GM19351 (cell line): Measurements from ENCODE around the gene SEC14L5.
A peak's percentile ranks its signal among the peaks of the same experiment; 100 is the strongest.
"Not testable (repeated sequence)": the region's sequence is repeated elsewhere in the genome, so short reads cannot be mapped to it uniquely, and the experiment has no call there.

ENCODE experiments used
- ATAC-seq: cut with Tn5 transposase; IDR thresholded peaks from one replicate; pipeline ENCODE4 v1.9.1; 2021; ENCODE audit warnings: mild to moderate bottlenecking, moderate library complexity; ENCODE audit not compliant: unreplicated experiment

Gene SEC14L5

DNA sequence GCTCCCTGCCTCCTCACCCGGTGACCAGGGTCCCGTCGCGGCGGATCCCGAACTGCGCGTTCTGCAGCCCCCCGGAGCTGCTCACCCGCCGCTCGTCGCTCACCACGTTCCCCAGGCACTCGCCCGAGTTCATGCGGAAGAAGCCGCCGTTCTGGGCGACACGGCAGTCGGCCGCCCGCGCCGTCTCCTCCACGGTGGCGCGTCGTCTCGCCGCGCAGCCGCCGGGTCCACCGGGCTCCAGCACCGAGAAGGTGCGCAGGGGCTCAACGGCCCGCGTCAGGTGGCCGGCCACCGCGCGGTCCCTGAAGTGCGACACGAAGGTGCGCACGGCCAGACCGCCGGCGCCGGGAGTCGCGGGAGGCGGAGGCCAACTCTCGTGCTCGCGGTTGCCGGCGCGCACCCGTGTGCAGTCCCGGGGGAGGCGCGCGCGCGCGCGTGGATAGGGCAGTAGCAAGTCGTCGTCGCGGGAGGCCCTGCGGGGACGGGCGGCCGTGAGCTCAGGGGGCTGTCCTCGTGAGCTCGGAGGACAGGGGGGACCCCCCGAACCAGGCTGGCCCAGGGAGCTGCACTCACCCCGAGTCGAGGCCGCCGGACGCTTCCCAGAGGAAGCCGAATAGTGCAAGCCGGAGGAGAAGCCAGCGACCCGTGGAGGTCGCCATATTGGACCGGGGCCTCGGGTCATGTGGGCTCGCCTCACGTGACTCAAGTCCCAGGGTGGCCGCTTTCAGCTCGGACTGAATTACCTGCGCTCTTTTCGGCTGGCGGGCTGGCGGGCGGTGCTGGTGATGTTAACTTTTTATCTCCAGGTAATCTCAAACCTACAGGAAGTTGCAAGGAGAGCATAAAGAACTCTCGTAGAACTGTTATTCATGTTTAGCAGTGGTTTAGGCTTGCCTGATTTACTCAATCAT is 75.4 kb downstream of the SEC14L5 start, which contains the start of gene NAGPA:
Gene NAGPA, minus strand, starts transcription at position 680 of the 911 bp plus-strand sequence. Its CDS starts 21 bp downstream, at position 659.
- peak; percentile 91 for ATAC-seq

DNA sequence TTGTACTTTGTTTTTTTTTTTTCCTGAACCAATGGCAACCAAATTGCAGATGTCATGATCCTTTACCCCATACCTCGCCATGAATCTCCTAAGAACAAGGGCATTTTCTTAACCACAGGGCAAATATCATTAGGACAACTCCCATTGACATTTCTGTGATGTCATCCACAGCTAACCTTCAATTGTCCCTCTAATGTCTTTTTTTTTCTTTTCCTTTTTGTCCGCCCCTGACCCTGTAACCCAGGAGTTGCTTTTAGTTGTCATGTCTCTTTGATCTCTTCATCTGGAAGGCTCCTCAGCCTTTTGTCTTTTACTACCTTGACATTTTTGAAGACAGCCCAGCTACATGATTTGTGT is 76.0 kb downstream of the SEC14L5 start:
- ATAC-seq: no peak

DNA sequence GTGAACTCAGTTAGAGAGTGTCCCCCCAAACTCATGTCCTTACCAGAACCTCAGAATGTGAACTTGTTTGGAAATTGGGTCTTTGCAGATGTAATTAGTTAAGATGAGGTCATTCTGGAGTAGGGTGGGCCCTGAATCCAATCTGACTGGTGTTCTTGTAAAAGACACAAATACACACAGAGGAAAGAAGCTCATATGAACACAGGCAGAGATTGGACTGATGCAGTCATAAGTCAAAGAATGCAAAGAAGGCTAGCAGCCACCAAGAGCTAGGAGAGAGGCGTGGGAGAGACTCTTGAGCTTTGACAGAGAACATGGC is 77.7 kb downstream of the SEC14L5 start:
- ATAC-seq: no peak

DNA sequence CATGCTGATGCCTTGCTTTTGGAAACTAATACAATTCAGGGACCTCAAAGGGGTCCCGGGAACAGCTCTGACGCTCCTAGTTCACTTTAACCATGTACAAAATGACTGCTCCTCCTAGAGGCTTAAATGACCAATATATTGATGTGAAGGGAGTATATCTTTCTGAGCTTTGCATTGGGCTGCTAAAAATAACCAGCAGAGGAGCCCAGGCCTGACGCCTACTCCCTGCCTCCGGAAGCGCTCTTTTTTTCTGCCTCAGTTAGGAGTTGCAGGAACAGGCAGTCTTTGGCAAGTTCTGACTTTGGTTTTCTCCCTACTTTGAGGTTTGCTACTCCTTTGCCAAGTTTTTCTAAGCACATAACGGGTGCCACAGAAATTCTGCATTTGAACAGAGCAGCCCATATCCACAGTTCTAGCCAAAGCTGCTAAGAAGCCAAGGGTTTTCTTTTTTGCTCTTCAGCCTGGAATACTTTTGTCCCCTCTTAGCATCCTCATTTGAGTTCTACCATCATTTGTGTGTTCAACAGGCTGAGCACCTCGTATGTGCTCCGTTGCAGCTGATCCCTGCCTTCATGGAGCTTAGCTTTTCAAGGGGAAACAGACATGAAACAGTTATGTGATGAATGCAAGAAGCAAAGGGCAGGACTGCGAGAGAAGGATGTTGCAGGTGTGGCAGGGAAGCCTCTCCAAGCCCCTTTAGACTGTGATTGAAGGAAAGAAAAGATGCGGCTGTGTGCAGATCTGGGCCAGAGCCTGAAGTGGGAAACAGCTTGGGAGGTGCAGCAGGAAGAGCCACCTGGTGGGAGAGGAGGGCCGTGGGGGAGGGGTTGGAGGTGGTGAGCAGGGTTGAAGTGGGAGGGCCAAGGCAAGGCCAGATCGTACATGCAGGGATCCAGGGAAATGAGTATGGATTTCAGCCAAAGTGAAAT is 78.4 kb downstream of the SEC14L5 start:
- ATAC-seq: no peak

DNA sequence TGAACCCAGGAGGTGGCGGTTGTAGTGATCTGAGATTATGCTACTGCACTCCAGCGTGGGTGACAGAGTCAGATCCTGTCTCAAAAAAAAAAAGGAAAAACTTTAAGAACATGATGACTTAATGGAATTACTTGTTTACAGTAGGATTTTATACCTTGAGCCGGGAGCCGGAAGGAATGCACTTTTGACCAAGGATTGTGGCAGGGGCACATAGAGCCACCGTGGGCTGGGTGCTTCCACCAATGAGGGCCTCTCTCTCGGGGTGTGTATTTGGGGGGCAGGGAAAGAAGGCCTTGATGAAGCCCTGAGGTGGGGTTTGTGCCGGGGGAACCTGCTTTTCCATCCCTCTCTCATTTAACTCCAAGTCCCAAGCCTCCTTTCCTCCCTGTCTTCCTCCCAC is 82.3 kb downstream of the SEC14L5 start:
- ATAC-seq: no peak

DNA sequence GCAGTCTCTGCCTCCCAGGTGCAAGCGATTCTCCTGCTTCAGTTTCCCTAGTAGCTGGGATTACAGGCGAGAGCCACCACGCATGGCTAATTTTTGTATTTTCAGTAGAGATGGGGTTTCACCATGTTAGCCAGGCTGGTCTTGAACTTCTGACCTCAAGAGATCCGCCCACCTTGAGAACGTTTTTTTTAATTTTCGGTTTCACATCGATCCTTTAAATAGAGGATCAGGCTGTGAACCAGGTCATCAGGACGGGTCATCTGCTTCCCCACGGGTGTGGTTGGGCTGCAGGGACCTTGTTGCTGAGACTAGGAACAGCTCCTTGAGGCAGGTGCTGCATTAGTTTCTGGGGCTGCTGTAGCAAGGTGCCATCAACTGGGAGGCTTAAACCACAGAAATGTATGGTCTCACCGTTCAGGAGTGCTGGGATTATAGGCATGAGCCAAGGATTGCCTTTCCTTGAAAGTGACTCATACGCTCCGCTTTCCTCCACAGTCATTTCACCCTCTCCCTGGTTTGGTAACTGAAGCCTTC is 83.5 kb downstream of the SEC14L5 start:
- ATAC-seq: peak; percentile 86

DNA sequence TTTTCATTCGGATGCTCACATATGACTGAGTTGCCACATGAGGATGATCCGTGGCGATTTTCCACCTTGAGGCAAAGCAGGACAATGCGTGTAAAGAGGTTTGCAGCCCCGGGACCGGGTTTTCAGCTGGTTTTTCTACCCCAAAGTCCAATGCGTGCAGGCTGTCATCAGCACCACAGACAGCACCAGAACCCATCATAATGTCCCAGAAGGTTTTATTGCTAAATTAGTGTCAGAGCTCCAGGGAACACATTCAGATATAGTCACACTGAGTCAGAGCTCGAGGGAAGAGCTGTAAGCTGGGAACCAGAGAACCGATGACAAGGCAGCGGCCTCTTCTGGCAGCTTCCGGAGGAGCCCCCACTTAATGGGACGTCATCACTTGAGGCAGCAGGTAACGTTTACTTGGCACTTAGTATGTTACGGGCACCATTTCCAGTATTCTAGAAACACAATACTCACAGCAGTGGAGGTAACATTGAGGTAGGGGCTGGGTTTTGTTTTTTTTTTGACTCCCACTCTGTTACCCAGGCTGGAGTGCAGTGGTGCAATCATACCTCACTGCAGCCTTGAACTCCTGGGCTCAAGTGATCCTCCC is 84.5 kb downstream of the SEC14L5 start:
- ATAC-seq: no peak

DNA sequence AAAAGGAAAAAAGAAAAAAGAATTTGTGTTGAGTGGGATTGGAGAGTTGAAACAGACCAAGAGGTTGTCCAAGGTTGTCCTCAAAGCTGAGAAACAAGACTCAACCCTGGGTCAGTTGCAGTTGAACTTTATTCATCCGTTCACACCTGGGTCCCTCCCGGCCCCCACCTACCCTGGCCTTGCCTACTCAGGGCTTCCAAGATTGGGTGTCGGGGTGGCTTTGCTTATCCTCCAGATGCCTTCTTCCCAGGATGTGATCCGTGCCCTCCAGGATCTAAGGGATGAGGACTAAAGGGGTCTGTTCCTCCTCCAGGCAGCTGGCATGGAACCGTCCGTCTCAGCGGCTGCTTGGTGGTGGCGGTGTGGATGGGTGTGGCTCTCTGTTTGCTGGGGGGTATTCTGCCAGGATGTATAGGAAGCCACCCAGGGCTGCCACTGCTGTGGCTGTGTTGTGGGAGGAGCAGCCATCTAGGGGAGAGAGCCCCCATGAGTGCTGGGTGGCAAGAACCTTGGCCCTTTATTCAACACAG is 85.9 kb downstream of the SEC14L5 start:
- no peak for ATAC-seq

DNA sequence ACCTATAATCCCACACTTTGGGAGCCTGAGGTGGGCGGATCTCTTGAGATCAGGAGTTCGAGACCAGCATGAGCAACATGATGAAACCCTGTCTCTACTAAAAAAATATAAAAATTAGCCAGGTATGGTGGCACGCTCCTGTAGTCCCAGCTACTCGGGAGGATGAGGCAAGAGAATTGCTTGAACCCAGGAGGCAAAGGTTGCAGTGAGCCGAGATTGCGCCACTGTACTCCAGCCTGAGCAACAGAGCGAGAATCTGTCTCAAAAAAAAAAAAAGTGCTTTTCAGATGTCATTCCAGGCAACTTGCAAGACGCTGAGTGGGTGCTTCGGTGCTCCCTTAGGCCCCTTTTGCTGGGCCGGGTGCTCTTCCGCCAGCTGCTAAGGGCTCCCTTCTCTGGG is 86.5 kb downstream of the SEC14L5 start:
- not testable (repeated sequence) for ATAC-seq

DNA sequence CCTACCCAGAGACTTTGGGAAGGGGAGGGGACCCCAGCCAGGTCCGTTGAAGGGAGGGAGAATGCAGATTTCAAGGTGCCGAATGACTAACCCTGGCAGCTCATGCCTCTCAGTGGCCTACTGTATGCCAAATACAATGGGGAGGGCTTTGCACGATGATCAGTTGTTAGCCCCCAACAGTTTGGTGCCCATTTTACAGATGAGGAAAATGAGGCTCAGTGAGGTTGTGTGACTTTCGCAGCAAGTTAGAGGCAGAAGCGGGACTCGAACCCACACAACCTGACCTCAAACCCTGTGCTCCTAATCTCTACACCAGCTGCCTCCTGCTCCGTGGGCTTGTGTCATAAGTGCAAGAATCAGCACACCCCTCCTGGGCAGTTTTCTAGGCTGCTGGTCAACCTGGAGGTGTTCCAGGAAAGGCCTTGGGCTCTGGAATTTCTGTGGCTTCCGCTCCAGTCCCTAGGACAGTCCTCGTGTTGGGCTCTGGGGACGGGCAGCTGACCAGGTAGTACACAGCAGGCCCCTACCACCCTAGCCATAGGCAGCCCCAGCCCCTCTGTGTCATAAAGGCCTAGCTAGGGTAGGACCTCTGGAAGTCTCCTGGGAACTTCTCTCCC is 87.5 kb downstream of the SEC14L5 start:
- ATAC-seq: no peak

DNA sequence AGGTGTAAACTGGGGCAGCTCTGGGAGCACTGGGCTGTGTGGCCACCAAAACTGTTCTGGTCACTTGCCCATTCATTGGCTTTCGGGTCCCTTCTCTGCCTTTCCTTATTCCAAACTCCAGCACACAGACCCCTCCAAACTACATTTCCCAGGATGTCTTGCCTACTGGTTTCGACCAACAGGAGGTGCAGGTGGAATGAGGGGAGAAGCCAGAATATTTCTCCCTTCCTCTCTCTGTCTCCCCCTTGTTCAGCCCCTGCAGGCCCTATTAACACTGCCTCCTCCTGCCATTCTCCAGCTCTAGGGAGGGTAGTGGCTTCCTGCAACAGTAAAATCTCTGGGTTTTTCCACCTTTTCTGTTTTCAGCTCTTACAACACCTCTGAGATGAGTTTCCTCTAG is 88.8 kb downstream of the SEC14L5 start:
- no peak for ATAC-seq

DNA sequence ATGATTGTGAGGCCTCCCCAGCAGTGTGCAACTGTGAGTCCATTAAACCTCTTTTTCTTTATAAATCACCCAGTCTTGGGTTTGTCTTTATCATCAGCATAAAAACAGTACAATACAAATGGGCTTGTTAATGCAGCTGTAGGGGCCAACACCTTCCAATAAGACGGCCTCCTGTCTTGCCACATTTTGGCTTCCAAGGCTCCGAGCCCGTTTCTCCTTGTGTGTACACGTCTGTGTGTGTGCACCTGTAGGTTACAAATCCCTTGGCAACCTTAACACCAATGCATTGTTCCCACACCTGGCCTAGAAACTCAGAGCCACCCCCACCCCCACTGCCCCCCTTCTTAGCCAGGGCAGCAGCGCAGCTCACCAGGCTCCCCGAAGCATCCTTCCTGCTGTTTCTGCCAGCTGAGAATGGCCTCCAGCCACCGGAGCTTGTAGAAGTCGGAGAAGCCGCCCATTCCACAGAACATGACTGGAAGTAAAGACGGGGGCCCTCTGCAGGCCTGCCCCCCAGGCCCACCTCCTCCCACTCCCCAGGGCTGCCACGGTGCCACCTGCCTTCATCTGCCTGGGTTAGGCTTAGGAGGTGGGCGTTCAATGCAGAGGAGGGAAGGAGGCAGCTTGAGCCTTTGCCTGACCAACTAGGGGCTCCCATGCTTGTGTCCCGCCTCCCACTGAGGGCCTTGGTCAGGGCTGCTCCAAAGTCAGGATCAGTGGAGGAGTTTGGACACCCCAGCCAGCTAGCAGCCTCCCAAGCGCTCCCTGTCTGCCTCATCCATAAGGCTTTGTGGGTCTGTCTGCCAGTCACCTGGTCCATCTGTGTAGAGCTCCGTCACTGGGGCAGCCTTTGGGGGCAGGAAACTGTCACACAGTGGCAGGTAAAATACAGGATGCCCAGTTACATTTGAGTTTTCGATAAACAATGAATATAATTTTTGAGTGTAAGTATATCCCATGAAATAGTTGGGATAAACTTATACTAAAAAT is 97.0 kb downstream of the SEC14L5 start:
- no peak for ATAC-seq

DNA sequence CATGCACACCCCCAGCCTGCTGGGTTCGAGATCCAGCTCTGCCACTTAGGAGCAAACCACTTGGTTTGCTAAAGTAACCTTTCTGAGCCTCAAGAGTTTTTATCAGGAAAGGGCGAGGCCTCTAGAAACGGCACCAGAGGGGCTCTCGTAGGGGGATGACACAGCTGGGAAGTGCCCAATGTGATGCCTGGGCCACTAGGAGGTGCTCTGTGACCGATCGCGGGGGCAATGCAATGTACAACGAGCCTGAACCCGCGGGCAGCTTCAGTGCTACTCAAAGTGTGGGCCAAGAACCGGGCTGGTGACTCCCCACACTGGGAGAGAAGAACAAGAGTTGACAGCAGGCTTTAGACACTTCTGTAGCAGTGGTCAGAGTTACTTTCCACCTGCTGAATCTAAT is 98.2 kb downstream of the SEC14L5 start:
- ATAC-seq: no peak

DNA sequence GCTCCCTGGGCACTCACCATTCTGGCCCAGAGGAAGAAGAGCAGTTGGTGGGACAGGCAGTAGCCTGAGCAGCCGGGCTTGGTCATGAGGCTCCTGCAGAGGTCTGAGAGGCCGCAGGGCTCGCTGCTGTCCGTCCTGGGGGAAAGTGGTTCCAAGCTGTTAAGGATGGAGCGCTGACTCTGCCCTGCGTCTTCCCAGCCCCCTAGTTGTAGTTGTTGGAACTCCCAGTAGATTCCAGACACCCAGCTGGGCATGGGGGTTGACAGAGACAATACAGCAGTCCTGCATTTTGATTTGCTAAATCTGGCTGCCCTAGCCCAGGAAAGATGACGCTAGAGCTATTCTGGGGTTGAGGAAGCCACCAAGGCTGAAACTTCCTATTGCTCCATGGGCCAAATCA is 100.3 kb downstream of the SEC14L5 start:
- ATAC-seq: no peak

DNA sequence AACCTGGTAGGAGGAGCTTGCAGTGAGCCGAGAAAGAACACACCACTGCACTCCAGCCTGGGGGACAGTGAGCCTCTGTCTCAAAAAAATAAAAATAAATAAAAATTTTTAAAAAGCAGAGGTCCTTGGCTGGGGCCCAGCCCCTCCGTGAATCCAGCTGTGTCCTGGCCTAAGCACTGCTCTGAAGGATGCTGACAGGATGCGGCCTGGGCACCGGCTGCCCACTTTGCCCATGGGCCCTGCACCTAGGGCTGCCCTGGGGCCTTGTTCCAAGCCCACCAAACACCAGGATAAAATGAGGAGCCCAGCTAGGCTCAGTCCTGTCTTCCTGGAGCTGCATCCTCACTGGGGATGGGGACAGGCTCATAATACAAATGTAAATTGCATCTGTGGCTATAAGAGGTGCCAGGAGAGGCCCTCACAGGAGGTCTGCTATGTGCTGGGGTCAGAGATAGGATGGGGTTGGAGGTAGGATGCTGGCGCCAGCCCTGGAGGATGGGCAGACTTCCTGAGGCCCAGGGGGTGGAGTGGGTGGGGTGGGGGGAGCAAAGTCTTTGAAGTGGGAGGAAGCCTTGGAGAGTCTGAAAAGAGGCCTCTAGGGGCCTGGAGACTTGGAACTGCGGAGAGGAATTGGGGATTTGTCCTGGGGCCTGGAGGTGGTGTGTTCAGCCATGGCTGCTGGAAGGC is 101.4 kb downstream of the SEC14L5 start:
- no peak for ATAC-seq

DNA sequence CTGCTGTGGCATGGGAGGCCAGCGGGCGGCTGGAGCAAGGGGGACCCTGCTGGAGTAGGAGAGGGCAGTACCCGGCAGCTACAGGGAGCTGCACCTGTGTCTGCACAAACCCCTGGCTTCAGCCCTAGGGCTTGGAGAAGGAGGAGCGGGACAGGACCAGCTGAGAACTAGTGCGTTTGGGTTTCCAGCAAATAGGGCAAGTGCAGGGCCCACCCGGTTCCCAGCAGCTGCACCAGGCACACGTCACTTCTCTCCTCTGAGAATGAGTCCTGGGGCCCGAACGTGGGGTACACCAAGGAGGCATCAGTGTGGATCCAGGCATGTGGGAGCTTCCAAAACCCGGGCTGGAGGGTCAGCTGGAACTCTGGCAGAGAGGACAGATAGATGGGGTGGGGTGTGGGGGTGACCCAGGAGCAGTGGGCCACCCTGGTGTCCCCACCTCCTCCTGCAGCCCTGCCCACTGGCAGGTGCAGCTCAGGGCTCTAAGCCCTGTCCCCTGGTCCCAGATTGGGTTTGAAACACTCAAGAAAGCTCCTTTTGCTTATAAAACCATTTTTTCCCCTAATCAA is 102.0 kb downstream of the SEC14L5 start:
- no peak for ATAC-seq

DNA sequence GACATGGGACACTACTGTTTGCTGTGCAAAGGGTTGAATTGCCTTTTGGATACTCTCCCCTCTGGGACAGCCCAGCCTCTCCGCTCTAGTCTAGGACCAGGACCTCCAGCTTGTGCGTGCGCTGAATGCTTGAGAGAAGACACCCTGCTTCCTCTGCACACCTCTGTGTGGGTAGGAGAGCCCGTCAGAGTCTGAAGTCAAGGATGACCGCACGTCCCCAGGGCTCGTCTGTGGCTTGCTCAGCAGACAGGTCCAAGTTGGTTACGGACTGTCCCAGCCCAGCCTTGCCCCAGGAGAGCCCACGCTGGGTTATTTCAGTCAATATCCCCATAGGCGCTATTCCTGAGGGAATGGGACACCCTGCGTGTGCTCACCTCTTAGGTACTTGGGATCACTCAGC is 103.9 kb downstream of the SEC14L5 start:
- ATAC-seq: peak; percentile 91
